SK-MEL-5 (cell line): ENCODE data around the gene ACACA. TPM values are rescaled to one million over a fixed set of nuclear protein-coding genes. Genes with fewer than 3 reads are reported as not detected.

Experiments
- DNase-seq: peaks from one replicate; pipeline ENCODE4 v3.0.0-alpha.2; 2016; ENCODE audit warnings: low read depth, low spot score
- in situ Hi-C: cut with HindIII; loops from 2 replicates; pipeline ENCODE4 v1.10.0; 2016; ENCODE audit warnings: low sequenced_read_pairs, high pct_unique_total_duplicates, low pct_unique_long_range_greater_than_20kb
- total RNA-seq: library from RNA; depleted of rRNA; stranded (reverse); fragments of >200 nt; shearing (Covaris generic); gene quantifications from 2 replicates; pipeline ENCODE4 v1.2.3, GENCODE V29; 2014

ACACA gene
- total RNA-seq, 1 experiment from 2014 or later: 37.8 TPM

GRCh38 chr17:37276475-37276874 lies 130.2 kb downstream of the ACACA start:
- in situ Hi-C loops: no loop called here
- DNase-seq: no peak

DNA sequence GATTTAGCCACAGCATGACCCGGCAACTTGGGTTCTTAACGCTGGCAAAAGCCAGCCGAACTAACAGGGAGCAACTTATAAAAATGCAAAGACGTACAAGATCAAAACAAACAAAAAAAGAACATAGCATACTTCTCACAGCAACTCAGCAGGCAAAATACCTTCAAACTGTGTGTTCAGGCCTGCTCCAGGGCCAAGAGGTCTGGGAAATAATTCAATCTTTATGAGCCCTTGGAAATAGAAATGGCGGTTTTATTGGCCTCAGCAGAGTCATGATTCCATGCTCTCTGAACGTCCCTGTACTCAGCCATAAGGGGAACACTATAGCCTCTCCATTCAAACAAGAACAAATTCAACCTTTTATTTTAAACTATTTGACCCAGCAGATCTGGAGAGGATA lies 132.2 kb downstream of the ACACA start:
- in situ Hi-C loops: no loop called here
- DNase-seq: no peak

GRCh38 chr17:37273409-37274051 lies 133.1 kb downstream of the ACACA start:
- in situ Hi-C loops: no loop called here
- peak; percentile 66 for DNase-seq

- no peak for DNase-seq
- in situ Hi-C loops: no loop called here
These were observed 141.0 kb downstream of the ACACA start for GRCh38 chr17:37265446-37266173.

- DNase-seq: no peak
- in situ Hi-C loops: no loop called here
These were observed 145.3 kb downstream of the ACACA start for GRCh38 chr17:37261286-37261685.

GRCh38 chr17:37259030-37259735 lies 147.5 kb downstream of the ACACA start:
- no peak for DNase-seq
- in situ Hi-C loops: no loop called here

DNA sequence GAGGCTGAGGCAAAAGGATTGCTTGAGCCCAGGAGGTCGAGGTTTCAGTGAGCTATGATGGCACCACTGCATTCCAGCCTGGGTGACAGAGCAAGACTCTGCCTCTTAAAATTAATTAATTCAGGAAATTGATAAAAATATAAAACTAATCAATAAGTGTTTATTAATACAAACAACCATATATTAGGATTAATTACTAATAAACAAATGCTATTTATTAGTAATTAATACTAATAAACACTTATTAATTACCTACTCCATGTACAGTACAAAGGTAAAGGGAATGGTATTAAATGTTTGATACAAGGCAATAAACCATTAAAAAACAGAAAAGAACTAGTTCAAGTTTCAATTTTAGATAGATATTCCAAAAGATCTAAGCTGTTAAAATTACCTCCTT lies 150.0 kb downstream of the ACACA start:
- in situ Hi-C loops: no loop called here
- no peak for DNase-seq

GRCh38 chr17:37255432-37255831 lies 151.2 kb downstream of the ACACA start:
- in situ Hi-C loops: no loop called here

DNA sequence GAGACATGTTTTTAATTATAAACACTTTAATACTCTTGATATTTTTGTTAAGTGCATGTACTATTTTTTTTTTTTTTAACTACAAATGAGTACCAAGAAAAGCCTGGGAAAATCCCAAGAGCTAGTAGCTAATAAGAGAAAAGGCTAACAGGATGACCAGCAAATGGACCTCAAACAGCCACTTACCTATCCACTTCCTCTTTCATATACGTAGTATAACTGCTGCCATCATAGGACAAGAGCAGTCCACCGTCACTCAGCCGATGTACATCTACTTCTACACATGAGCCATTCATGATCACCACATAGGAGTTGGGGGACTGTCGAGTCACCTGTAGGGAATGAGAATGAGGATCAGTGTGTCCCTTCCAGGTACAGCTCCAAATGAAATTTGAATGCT lies 158.8 kb downstream of the ACACA start:
- in situ Hi-C loops: no loop called here
- DNase-seq: no peak

More at GRCh38 chr17:37255432-37255831, 151.2 kb downstream of the ACACA start:
- DNase-seq: no peak

DNA sequence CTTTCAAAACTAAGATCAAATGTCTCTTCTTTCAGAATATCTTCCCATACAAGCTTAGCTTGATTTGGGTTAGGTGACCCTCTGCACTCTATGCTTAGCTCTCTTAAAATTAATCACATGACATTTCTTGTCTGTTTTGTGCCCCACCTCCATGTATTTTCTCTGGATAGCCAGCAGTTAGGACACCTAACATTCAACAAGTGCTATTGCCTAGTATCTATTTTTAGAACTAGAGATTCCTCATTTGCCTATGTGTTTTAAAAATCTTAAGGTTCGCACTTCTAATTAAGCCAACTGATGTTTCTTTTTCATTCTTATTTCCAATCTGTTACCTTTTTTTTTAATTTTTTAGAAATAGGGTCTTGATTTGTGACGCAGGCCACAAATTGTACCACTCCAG lies 160.6 kb downstream of the ACACA start:
- in situ Hi-C loops: no loop called here
- no peak for DNase-seq

DNA sequence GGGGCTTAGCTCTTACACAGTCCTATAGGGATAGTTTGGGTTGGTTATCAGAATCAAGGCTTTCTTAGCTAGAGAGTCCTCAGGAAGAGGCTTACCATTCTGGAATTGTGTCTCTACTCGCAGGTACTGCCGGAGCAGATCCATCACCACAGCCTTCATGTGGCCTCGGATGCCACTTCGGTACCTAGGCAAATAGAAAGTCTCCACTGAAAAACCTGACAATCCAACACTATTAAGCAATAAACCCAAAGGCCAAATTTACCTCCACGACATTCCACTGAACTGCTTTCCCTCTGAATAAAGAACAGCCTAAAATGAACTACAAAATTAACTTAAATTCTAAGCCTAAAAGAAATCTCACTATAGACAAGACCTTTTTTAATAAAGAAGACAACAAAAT lies 166.3 kb downstream of the ACACA start:
- in situ Hi-C loops: no loop called here
- DNase-seq: no peak

DNA sequence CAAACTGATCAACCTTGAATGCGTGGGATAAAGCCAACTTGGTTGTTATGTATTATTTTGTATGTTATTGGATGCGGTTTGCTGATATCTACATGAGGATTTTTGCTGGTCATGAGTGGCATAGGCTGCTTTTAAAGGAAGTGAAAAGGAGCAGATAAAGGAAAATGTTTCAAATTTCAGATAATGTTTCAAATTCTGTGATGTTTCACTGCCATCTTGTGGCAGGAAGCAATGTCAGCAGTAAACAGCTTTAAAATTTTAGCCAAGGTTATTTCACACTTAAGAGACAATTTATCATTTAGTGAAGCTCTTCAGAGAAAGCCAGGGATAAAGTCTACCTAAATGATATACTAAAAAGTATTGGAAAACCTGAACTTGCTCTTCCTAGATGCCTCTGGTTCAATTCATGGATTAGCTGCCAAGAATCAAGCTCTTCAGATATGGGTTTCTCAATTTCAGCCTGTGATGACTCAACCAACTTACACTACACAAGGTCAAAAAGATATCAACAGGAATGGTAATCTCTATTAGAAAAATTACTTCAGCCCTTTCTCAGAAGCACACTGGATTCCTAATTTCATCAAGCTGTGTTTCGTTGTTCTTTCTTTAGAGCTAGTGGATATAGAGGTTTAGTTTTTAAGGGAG lies 166.8 kb downstream of the ACACA start:
- in situ Hi-C loops: no loop called here
- DNase-seq: peak; percentile 40

- in situ Hi-C loops: no loop called here
These were observed 172.5 kb downstream of the ACACA start for GRCh38 chr17:37234106-37234505.

GRCh38 chr17:37233036-37233435 lies 173.6 kb downstream of the ACACA start:
- no peak for DNase-seq
- in situ Hi-C loops: no loop called here

More at GRCh38 chr17:37234106-37234505, 172.5 kb downstream of the ACACA start:
- DNase-seq: no peak

DNA sequence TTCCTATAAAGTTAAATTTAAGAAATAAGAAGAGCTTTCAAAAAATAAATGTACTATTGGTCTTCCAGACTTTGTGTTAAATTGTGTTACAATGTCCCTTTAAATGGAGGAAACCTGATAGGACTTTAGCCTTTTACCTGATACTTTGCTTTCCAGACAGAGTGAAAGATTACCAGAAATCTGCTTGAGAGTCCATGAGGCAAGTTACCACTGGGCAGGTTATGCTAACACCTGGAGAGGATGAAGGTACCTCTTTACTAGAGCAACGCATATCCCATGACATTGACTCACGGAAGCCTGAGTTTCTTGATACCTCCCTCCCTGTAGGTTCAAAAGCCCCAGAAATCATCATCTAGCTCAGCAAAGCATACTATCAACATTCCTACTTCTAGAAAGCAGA lies 174.7 kb downstream of the ACACA start:
- in situ Hi-C loops: no loop called here
- no peak for DNase-seq

DNA sequence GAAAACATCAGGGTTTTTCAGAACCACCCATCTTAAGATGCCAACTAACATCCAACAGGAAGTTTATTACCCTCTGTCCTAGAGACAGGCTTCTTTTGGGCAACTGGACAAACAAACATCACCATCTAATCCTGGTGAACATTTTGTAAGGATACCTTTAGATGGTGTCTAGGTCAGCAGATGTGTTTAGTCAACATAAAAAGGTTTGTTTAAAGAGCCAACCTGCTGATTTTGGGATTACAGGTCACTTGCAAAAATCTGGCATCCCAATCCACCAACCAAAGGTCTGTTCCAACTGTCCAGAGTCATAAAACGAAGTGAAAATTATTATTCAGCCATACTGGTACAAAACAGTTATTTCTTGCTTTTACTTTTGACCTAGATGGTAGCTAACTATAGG lies 176.0 kb downstream of the ACACA start:
- in situ Hi-C loops: no loop called here
- no peak for DNase-seq

GRCh38 chr17:37225465-37225864 lies 181.2 kb downstream of the ACACA start:
- in situ Hi-C loops: no loop called here
- no peak for DNase-seq

DNA sequence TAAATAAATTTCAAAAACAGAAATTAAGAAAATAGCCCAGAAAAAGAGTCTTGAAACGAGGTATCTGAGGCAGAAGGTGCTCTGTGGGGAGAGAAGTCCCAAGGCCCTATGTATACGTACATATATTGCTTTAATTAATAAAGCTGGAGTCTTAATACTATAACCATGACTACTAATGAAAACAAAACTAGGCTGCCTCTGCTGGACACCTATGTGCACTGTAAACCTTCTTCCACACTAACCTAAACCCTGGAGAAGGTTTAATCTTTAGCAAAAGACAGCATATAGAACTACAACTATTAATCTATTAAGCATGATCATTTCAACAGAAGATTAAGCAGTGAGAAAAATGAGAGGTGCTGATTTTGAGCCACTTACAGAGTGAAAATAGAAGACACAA lies 184.8 kb downstream of the ACACA start:
- DNase-seq: no peak
- in situ Hi-C loops: no loop called here
